ENCODE data around the gene MS4A4E.

MS4A4E gene

DNA sequence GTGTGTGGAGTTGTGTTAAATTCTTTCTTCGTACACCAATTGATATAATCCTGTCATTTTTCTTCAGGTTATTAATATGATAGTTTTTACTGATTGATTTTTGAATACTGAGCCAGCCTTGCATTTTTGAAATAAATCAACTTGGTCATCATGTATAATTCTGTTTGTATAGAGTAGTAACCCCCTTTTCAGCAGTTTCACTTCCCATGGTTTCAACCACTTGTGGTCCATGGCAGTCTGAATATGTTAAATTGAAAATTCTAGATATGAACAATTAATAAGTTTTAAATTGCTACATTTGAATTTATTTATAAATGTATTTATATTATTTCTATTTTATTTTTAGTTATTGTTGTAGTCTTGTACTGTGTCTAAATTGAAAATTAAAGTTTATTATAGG, 92.7 kb downstream of the MS4A4E start:
- no peak for DNase-seq (ENCODE audit: low read depth in 2 of 2)
- no peak overlapping the region for H3K4me3 ChIP-seq (replicated peaks in 1 of 2; ENCODE audit: low read depth in 2 of 2, low read length in 2 of 2)
- TF ChIP-seq, protein P1, sequence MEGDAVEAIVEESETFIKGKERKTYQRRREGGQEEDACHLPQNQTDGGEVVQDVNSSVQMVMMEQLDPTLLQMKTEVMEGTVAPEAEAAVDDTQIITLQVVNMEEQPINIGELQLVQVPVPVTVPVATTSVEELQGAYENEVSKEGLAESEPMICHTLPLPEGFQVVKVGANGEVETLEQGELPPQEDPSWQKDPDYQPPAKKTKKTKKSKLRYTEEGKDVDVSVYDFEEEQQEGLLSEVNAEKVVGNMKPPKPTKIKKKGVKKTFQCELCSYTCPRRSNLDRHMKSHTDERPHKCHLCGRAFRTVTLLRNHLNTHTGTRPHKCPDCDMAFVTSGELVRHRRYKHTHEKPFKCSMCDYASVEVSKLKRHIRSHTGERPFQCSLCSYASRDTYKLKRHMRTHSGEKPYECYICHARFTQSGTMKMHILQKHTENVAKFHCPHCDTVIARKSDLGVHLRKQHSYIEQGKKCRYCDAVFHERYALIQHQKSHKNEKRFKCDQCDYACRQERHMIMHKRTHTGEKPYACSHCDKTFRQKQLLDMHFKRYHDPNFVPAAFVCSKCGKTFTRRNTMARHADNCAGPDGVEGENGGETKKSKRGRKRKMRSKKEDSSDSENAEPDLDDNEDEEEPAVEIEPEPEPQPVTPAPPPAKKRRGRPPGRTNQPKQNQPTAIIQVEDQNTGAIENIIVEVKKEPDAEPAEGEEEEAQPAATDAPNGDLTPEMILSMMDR (IDR thresholded peaks at IDR 0.05; ENCODE audit: low read depth, low read length), result no peak

Measured in cardiac fibroblast (primary cell).